ENCODE data around the gene PFDN1. TPM values are rescaled to one million over a fixed set of nuclear protein-coding genes. Genes with fewer than 3 reads are reported as not detected.

Gene PFDN1
- total and polyA plus RNA-seq, 12 donors = 49.1 to 194 (median 86.8) TPM

- intact Hi-C loops (cut with DNase I) = no loop called here
- Histone ChIP-seq H3K4me3 (no peak overlapping the region), H3K9me3 (replicated peaks in 1 of 3) (no peaks in the 10 kb centered on the region), H3K27ac (no peak overlapping the region), H3K27me3 (no peaks in the 10 kb centered on the region), H3K36me3 (replicated peaks in 1 of 2) (no peaks in the 10 kb centered on the region), H3K4me1 (replicated peaks in 1 of 2) (peaks cover 4 to 27% of the 10 kb centered on the region in 2 donors)
- no peak for DNase-seq
- TF ChIP-seq POLR2A (IDR thresholded peaks at IDR 0.05) = no peak
- WGBS, 4 donors = 87 to 92% (median 90%) methylated on average over 7 of the region's 7 CpGs
Observed at GRCh38 chr5:140287801-140288521, 14.9 kb downstream of the PFDN1 start.

GRCh38 chr5:140286424-140286823 is 16.5 kb downstream of the PFDN1 start:
- no peaks in the 10 kb centered on the region for H3K27me3 ChIP-seq
- no peaks in the 10 kb centered on the region for H3K36me3 ChIP-seq (replicated peaks in 1 of 2)
- no peak overlapping the region for H3K4me3 ChIP-seq
- 83 to 95% (median 94%) methylated on average over 2 to 5 of the region's 5 CpGs for WGBS, 4 donors
- no peaks in the 10 kb centered on the region for H3K9me3 ChIP-seq (replicated peaks in 1 of 3)
- no peak for DNase-seq
- no peak overlapping the region for H3K27ac ChIP-seq
- intact Hi-C loops (cut with DNase I) = no loop called here
- peaks cover 4 to 20% of the 10 kb centered on the region in 2 donors for H3K4me1 ChIP-seq (replicated peaks in 1 of 2)
- TF ChIP-seq POLR2A (IDR thresholded peaks at IDR 0.05) = no peak
- no peak for TF ChIP-seq CTCF (IDR thresholded peaks at IDR 0.05)

GRCh38 chr5:140284013-140284412 is 18.9 kb downstream of the PFDN1 start:
- intact Hi-C loops (cut with DNase I) = no loop called here
- TF ChIP-seq POLR2A (IDR thresholded peaks at IDR 0.05) (no peak), CTCF (IDR thresholded peaks at IDR 0.05) (no peak)
- H3K4me3 ChIP-seq = no peak overlapping the region

DNA sequence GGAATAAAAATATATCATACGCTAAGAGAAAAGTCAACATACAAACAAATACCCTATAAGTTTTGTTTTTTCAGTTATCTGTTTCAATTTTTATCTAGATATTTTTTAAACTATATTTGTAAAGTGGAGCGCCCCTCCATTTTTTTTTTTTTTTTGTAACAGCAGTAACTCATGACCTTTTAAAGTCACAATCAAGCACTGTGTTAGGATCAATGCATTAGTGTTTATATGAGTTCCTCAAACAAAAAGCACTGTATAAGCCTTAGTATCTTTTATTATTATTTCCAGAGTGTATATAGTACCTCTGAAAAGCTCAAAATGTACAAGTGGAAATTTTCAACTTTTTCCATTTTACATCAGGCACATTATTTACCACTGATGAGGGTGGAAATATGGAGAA is 20.6 kb downstream of the PFDN1 start:
- intact Hi-C loops (cut with DNase I) = no loop called here
- Histone ChIP-seq H3K4me1 (replicated peaks in 1 of 2) (peaks cover 4 to 20% of the 10 kb centered on the region in 2 donors), H3K27ac (no peak overlapping the region), H3K36me3 (replicated peaks in 1 of 2) (no peaks in the 10 kb centered on the region), H3K4me3 (no peak overlapping the region), H3K9me3 (replicated peaks in 1 of 3) (no peaks in the 10 kb centered on the region), H3K27me3 (no peaks in the 10 kb centered on the region)
- 93 to 97% (median 95%) methylated on average over 2 of the region's 2 CpGs for WGBS, 4 donors
- no peak for TF ChIP-seq CTCF (IDR thresholded peaks at IDR 0.05)
- no peak for TF ChIP-seq POLR2A (IDR thresholded peaks at IDR 0.05)
- DNase-seq = no peak

More at GRCh38 chr5:140284013-140284412, 18.9 kb downstream of the PFDN1 start:
- WGBS, 4 donors = 53 to 60% (median 59%) methylated on average over 3 of the region's 3 CpGs
- H3K27me3 ChIP-seq = no peaks in the 10 kb centered on the region
- H3K4me1 ChIP-seq (replicated peaks in 1 of 2) = peaks cover 4 to 20% of the 10 kb centered on the region in 2 donors
- DNase-seq = peak in 1 of 7 donors; percentile 12
- no peaks in the 10 kb centered on the region for H3K9me3 ChIP-seq (replicated peaks in 1 of 3)
- H3K36me3 ChIP-seq (replicated peaks in 1 of 2) = no peaks in the 10 kb centered on the region
- peak overlapping the region in 3 of 5 donors; percentile 4 to 52 (median 20) for H3K27ac ChIP-seq

- peaks cover 0 to 3% of the 10 kb centered on the region in 2 donors for H3K4me1 ChIP-seq (replicated peaks in 1 of 2)
- H3K27me3 ChIP-seq = no peaks in the 10 kb centered on the region
- H3K36me3 ChIP-seq (replicated peaks in 1 of 2) = no peaks in the 10 kb centered on the region
- intact Hi-C loops (cut with DNase I) = no loop called here
- H3K4me3 ChIP-seq = no peak overlapping the region
- TF ChIP-seq CTCF (IDR thresholded peaks at IDR 0.05) (no peak), POLR2A (IDR thresholded peaks at IDR 0.05) (no peak)
- no peak for DNase-seq
- H3K27ac ChIP-seq = no peak overlapping the region
- H3K9me3 ChIP-seq (replicated peaks in 1 of 3) = no peaks in the 10 kb centered on the region
Observed at GRCh38 chr5:140275837-140276236, 27.1 kb downstream of the PFDN1 start.

Data from adrenal gland (tissue), 12 donors.